ENCODE results near the gene KYAT1.
"Not testable (repeated sequence)": the region's sequence is repeated elsewhere in the genome, so short reads cannot be mapped to it uniquely, and the experiment has no call there.

Gene KYAT1

GRCh38 chr9:128851779-128852600 is 29.8 kb downstream of the KYAT1 start:
- not testable (repeated sequence) for H3K27me3 ChIP-seq (ENCODE audit: low read depth, low read length); H3K27ac ChIP-seq (ENCODE audit: low read length); H3K4me1 ChIP-seq (ENCODE audit: control insufficient read depth in 1 of 2, insufficient read depth in 2 of 2, low read length in 2 of 2); H3K4me3 ChIP-seq (ENCODE audit: low read depth in 1 of 2, low read length in 2 of 2); H3K9me3 ChIP-seq (ENCODE audit: control insufficient read depth in 1 of 2, low read length in 2 of 2); H3K36me3 ChIP-seq (ENCODE audit: control insufficient read depth in 1 of 2, insufficient read depth in 2 of 2, low read length in 2 of 2)

DNA sequence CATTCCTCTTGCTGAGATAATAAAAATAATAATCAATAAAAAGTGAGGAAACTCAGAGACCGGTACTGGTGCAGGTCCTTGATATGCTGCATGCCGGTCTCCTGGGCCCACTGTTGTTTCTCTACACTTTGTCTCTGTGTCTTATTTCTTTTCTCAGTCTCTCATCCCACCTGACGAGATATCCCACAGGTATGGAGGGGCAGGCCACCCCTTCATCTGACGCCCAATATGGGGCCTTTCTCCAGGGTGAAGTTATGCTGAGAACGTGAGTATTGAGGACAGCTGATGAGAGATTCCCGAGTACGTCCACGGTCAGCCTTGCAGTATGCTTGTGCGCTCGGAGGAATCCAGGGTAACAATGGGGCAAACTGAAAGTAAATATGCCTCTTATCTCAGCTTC is 30.7 kb downstream of the KYAT1 start:
- H3K4me1 ChIP-seq (ENCODE audit: control insufficient read depth in 1 of 2, insufficient read depth in 2 of 2, low read length in 2 of 2); H3K4me3 ChIP-seq (ENCODE audit: low read depth in 1 of 2, low read length in 2 of 2): not testable (repeated sequence)

GRCh38 chr9:128847803-128848202 is 33.9 kb downstream of the KYAT1 start:
- Histone ChIP-seq H3K9me3 (ENCODE audit: control insufficient read depth in 1 of 2, low read length in 2 of 2) (peaks cover 0 to 6% of the 10 kb centered on the region in 2 donors), H3K4me3 (ENCODE audit: low read depth in 1 of 2, low read length in 2 of 2) (no peak overlapping the region), H3K27me3 (ENCODE audit: low read depth, low read length) (no peaks in the 10 kb centered on the region), H3K27ac (ENCODE audit: low read length) (no peak overlapping the region), H3K36me3 (ENCODE audit: control insufficient read depth in 1 of 2, insufficient read depth in 2 of 2, low read length in 2 of 2) (peaks cover 0 to 3% of the 10 kb centered on the region in 2 donors), H3K4me1 (ENCODE audit: control insufficient read depth in 1 of 2, insufficient read depth in 2 of 2, low read length in 2 of 2) (no peaks in the 10 kb centered on the region)

More for the DNA sequence above, 30.7 kb downstream of the KYAT1 start:
- not testable (repeated sequence) for H3K9me3 ChIP-seq (ENCODE audit: control insufficient read depth in 1 of 2, low read length in 2 of 2); H3K27ac ChIP-seq (ENCODE audit: low read length); H3K27me3 ChIP-seq (ENCODE audit: low read depth, low read length); H3K36me3 ChIP-seq (ENCODE audit: control insufficient read depth in 1 of 2, insufficient read depth in 2 of 2, low read length in 2 of 2)

DNA sequence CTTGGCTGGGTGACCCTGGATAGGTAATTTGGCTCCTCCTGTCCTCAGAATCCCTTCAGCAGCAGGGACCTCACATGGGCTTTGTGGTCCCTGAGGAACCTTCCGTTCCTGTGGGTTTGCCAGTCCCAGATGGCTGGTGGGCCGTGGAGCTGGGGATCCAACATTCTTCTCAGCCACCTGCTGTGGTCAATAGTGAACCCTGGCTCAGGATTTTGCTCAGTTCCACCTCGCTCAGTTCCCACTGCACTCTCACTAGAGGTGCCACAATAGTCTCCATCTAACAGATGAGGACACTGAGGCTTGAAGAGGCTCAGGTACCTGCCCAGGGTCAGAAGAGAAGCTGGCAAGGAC is 35.1 kb downstream of the KYAT1 start:
- Histone ChIP-seq H3K4me3 (ENCODE audit: low read depth in 1 of 2, low read length in 2 of 2) (no peak overlapping the region), H3K9me3 (ENCODE audit: control insufficient read depth in 1 of 2, low read length in 2 of 2) (peaks cover 0 to 6% of the 10 kb centered on the region in 2 donors), H3K4me1 (ENCODE audit: control insufficient read depth in 1 of 2, insufficient read depth in 2 of 2, low read length in 2 of 2) (no peaks in the 10 kb centered on the region), H3K27me3 (ENCODE audit: low read depth, low read length) (no peaks in the 10 kb centered on the region), H3K36me3 (ENCODE audit: control insufficient read depth in 1 of 2, insufficient read depth in 2 of 2, low read length in 2 of 2) (peaks cover 0 to 8% of the 10 kb centered on the region in 2 donors), H3K27ac (ENCODE audit: low read length) (no peak overlapping the region)

- Histone ChIP-seq H3K4me1 (ENCODE audit: control insufficient read depth in 1 of 2, insufficient read depth in 2 of 2, low read length in 2 of 2) (no peaks in the 10 kb centered on the region), H3K27me3 (ENCODE audit: low read depth, low read length) (no peaks in the 10 kb centered on the region), H3K9me3 (ENCODE audit: control insufficient read depth in 1 of 2, low read length in 2 of 2) (no peaks in the 10 kb centered on the region), H3K27ac (ENCODE audit: low read length) (no peak overlapping the region), H3K36me3 (ENCODE audit: control insufficient read depth in 1 of 2, insufficient read depth in 2 of 2, low read length in 2 of 2) (peaks cover 0 to 8% of the 10 kb centered on the region in 2 donors), H3K4me3 (ENCODE audit: low read depth in 1 of 2, low read length in 2 of 2) (no peak overlapping the region)
Measured at GRCh38 chr9:128845186-128845931, 36.4 kb downstream of the KYAT1 start.

- H3K4me1 ChIP-seq (ENCODE audit: control insufficient read depth in 1 of 2, insufficient read depth in 2 of 2, low read length in 2 of 2); H3K36me3 ChIP-seq (ENCODE audit: control insufficient read depth in 1 of 2, insufficient read depth in 2 of 2, low read length in 2 of 2); H3K4me3 ChIP-seq (ENCODE audit: low read depth in 1 of 2, low read length in 2 of 2); H3K9me3 ChIP-seq (ENCODE audit: control insufficient read depth in 1 of 2, low read length in 2 of 2); H3K27me3 ChIP-seq (ENCODE audit: low read depth, low read length); H3K27ac ChIP-seq (ENCODE audit: low read length): not testable (repeated sequence)
Measured at GRCh38 chr9:128843171-128843570, 38.6 kb downstream of the KYAT1 start.

DNA sequence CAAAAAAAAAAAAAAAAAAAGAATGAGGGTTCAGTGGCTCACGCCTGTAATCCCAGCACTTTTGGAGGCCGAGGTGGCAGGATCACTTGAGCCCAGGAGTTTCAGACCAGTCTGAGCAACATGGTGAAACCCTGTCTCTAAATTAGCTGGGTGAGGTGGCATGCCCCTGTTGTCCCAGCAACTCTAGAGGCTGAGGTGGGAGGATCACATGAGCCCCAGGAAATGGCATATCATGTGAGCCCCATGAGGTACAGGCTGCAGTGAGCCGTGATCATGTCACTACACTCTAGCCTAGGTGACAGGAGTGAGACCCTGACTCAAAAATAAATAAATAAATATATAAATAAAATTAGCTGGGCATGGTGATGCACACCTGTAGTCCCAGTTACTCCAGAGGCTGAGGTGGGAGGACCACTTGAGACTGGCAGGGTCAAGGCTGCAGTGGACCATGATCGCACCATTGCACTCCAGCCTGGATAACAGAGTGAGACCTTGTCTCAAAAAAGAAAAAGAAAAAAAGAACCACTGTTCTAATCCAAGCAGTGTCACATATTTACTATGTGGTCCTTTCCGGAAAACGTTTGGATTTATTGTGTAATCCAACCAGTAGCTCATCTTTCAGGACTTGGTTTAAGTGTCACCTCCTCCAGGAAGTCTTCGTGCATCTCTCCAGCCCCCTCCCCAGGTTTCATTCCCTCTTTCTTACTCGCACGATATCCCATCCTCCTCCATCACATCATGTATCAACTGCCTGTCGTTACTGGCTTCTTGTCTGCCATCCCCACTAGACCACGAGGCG is 39.9 kb downstream of the KYAT1 start:
- no peaks in the 10 kb centered on the region for H3K4me1 ChIP-seq (ENCODE audit: control insufficient read depth in 1 of 2, insufficient read depth in 2 of 2, low read length in 2 of 2)
- no peaks in the 10 kb centered on the region for H3K27me3 ChIP-seq (ENCODE audit: low read depth, low read length)
- no peak overlapping the region for H3K4me3 ChIP-seq (ENCODE audit: low read depth in 1 of 2, low read length in 2 of 2)
- no peaks in the 10 kb centered on the region for H3K9me3 ChIP-seq (ENCODE audit: control insufficient read depth in 1 of 2, low read length in 2 of 2)
- no peak overlapping the region for H3K27ac ChIP-seq (ENCODE audit: low read length)
- H3K36me3 ChIP-seq (ENCODE audit: control insufficient read depth in 1 of 2, insufficient read depth in 2 of 2, low read length in 2 of 2) = peaks cover 0 to 12% of the 10 kb centered on the region in 2 donors

DNA sequence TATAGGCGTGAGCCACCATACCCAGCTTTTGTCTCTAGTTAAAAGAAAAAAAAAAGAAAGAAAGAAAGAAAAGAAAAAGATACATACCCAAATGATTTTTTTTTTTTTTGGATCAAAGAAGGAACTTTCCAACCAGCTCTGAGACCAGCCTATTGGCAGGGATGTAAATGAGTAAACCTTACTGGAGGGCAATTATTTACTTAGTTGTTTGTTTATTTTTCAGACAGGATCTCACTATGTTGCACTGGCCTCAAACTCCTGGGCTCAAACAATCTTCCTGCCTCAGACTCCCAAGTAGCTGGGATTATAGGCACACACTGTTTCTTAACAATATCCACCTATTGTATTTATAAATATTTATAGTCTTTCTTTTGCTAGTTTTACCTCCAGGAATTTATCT is 41.2 kb downstream of the KYAT1 start:
- H3K27me3 ChIP-seq (ENCODE audit: low read depth, low read length) = no peaks in the 10 kb centered on the region
- H3K36me3 ChIP-seq (ENCODE audit: control insufficient read depth in 1 of 2, insufficient read depth in 2 of 2, low read length in 2 of 2) = peaks cover 0 to 16% of the 10 kb centered on the region in 2 donors
- no peak overlapping the region for H3K27ac ChIP-seq (ENCODE audit: low read length)
- H3K4me3 ChIP-seq (ENCODE audit: low read depth in 1 of 2, low read length in 2 of 2) = no peak overlapping the region
- no peaks in the 10 kb centered on the region for H3K9me3 ChIP-seq (ENCODE audit: control insufficient read depth in 1 of 2, low read length in 2 of 2)
- no peaks in the 10 kb centered on the region for H3K4me1 ChIP-seq (ENCODE audit: control insufficient read depth in 1 of 2, insufficient read depth in 2 of 2, low read length in 2 of 2)

DNA sequence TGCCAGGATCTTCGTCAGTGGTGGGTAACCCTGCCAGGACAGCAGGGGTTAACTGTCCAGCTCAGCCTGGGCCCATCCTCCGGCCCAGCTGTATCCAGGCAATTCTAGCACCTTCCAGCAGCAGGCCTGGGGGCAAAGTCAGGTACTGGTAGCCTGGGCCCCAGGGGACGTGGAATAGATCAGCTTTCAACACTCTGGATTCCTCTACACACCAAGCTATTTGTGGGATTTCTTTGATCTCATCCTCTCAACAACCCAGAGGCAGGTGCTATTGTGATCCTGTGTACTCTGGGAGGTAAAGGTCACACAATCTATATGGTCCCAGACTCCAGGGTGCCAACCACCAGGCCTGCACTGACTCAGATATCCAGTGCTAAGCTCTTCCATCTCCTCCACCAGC is 43.4 kb downstream of the KYAT1 start:
- Histone ChIP-seq H3K27ac (ENCODE audit: low read length) (no peak overlapping the region), H3K4me1 (ENCODE audit: control insufficient read depth in 1 of 2, insufficient read depth in 2 of 2, low read length in 2 of 2) (no peaks in the 10 kb centered on the region), H3K9me3 (ENCODE audit: control insufficient read depth in 1 of 2, low read length in 2 of 2) (no peaks in the 10 kb centered on the region), H3K36me3 (ENCODE audit: control insufficient read depth in 1 of 2, insufficient read depth in 2 of 2, low read length in 2 of 2) (peaks cover 0 to 13% of the 10 kb centered on the region in 2 donors), H3K4me3 (ENCODE audit: low read depth in 1 of 2, low read length in 2 of 2) (no peak overlapping the region), H3K27me3 (ENCODE audit: low read depth, low read length) (no peaks in the 10 kb centered on the region)

GRCh38 chr9:128836509-128837145 is 45.1 kb downstream of the KYAT1 start:
- H3K9me3 ChIP-seq (ENCODE audit: control insufficient read depth in 1 of 2, low read length in 2 of 2) = no peaks in the 10 kb centered on the region
- no peaks in the 10 kb centered on the region for H3K4me1 ChIP-seq (ENCODE audit: control insufficient read depth in 1 of 2, insufficient read depth in 2 of 2, low read length in 2 of 2)
- H3K36me3 ChIP-seq (ENCODE audit: control insufficient read depth in 1 of 2, insufficient read depth in 2 of 2, low read length in 2 of 2) = peaks cover 0 to 8% of the 10 kb centered on the region in 2 donors
- no peak overlapping the region for H3K4me3 ChIP-seq (ENCODE audit: low read depth in 1 of 2, low read length in 2 of 2)
- H3K27ac ChIP-seq (ENCODE audit: low read length) = no peak overlapping the region
- H3K27me3 ChIP-seq (ENCODE audit: low read depth, low read length) = no peaks in the 10 kb centered on the region

Measured in muscle layer of duodenum (tissue), 2 donors.